LNCaP clone FGC (cell line): ENCODE measurements around the gene PDLIM7.

Experiments used
- DNase-seq: peaks from one replicate; pipeline ENCODE4 v3.0.0-alpha.2; 2011; ENCODE audit warnings: low read depth
- H3K4me3 ChIP-seq: 2 replicates; pipeline ENCODE4 v1.5.1; 2011; ENCODE audit warnings: mild to moderate bottlenecking, low read depth, low read length, control low read depth
- CTCF ChIP-seq: IDR thresholded peaks from 2 replicates; pipeline ENCODE4 v1.5.1; 2012; ENCODE audit warnings: mild to moderate bottlenecking; ENCODE audit not compliant: control insufficient read depth, insufficient read depth; ENCODE audit errors: extremely low read depth

PDLIM7 gene

GRCh38 chr5:177466861-177467260, 30.5 kb downstream of the PDLIM7 start:
- TF ChIP-seq CTCF = no peak
- no peak overlapping the region for H3K4me3 ChIP-seq
- DNase-seq = no peak

GRCh38 chr5:177465044-177465443, 32.4 kb downstream of the PDLIM7 start:
- TF ChIP-seq CTCF = no peak
- no peak overlapping the region for H3K4me3 ChIP-seq
- DNase-seq = no peak

DNA sequence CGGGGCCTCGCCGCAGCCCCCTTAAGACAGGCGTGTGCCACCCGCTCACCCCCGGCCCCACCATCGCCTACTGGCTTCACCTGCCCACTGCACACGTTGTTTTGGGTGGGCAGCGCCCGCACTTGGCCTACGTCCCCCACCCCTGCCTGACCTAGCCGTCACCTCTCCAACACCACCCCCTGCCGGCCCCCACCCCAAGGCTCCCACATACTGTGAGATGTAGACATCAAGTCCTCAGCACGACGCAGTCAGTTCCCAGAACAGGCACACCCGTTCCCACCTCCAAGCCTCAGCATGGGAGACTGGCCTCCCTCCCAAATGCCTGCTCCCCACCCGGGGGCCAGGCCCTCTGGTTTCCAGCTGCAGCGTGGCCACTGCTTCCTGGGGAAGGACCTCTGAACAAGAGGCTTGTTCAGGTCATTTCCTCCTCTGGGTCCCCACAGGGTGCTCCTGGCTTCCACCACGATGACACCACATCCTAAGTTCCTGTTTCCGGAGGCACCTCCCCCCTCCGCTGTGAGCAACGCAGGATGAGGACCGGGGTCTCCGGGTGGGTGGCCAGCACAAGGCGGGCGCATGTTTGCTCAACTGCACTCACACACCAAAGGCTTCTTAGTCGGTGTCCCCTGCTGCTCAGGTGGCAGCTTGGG, 35.3 kb downstream of the PDLIM7 start:
- no peak overlapping the region for H3K4me3 ChIP-seq
- no peak for DNase-seq
- TF ChIP-seq CTCF = no peak

- no peak overlapping the region for H3K4me3 ChIP-seq
- DNase-seq = no peak
- no peak for TF ChIP-seq CTCF
These were observed 37.4 kb downstream of the PDLIM7 start for GRCh38 chr5:177459819-177460628.

GRCh38 chr5:177459357-177459756, 38.0 kb downstream of the PDLIM7 start:
- no peak overlapping the region for H3K4me3 ChIP-seq
- DNase-seq = no peak
- TF ChIP-seq CTCF = no peak

- no peak for TF ChIP-seq CTCF
- no peak for DNase-seq
- H3K4me3 ChIP-seq = no peak overlapping the region
These were observed 38.5 kb downstream of the PDLIM7 start for GRCh38 chr5:177458912-177459350.
